COLO668 (cell line): ENCODE data around the gene NDUFB10.
"Not testable (repeated sequence)": the region's sequence is repeated elsewhere in the genome, so short reads cannot be mapped to it uniquely, and the experiment has no call there.

ENCODE experiments used
- DNase-seq: peaks from one replicate; lab custom pipeline; 2025; ENCODE audit not compliant: unreplicated experiment; lab: John Stamatoyannopoulos, UW

NDUFB10 gene

DNA sequence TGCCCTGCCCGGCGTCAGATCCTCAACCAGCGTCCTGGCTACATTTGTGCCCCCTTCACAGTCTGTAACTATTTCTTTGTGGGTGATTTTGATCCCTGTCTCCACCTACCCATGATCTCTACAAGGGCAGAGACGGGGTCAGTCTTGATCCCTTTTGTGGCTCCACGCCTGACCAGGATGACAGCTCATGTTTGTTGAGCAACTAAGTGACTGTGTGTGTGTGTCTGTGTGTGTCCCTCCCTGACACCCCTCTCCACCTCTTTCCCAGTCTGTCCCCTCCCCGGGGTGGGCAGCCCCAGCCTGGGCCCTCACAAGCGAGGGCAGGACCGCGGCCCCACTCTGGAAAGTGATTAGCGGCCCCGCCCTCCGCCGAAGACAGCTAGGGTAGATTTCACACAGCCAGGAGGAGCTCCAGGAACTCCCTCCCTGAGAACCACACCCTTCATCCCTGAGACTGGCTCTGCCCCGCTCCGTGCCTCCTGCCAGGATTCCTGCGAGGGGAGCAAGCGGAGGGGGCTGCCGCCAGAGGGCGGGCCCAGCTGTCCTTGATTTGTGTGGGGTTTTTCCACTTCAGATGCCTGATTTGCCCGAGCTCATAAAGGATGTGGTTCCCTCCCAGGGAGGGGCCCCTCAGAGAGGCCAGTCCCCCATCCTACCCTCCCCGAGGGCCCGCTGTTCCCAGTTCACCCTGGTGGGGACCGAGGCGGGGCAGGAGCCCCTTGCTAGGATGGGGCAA lies 35.9 kb upstream of the NDUFB10 start:
- DNase-seq = peak; percentile 47

DNA sequence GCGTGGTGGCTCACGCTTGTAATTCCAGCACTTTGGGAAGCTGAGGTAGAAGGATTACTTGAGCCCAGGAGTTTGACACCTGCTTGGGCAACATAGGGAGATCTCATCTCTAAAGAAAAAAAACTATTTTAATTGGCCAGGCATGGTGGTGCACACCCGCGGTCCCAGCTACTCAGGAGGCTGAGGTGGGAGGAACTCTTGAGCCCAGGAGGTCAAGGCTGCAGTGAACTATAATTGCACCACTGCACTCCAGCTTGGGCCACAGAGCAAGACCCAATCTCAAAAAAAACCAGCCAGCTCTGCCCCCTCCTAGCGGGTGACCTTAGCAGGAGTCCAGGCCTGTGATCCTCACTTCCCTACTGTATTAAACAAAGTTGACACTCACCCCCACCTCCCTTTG lies 35.2 kb upstream of the NDUFB10 start:
- DNase-seq = no peak

DNA sequence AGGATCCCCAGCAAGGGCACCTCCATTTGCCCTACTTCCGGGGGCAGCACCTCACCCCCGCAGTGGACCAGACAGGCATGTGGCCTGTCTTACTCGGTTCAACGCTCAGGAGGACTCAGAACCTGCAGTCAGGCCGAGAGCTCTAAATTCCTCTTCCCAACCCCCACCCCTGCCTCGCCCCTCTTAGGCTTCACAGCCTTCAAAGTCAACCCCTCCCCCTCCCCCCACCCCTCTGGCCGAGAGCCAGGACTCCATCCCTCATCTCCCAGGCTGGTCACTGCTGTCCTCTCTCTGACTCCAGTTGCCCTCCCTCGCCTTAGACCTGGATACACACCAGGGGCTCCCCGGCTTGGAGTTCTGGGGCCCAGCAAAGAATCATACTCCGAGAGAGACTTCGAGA lies 33.1 kb upstream of the NDUFB10 start:
- DNase-seq = no peak

DNA sequence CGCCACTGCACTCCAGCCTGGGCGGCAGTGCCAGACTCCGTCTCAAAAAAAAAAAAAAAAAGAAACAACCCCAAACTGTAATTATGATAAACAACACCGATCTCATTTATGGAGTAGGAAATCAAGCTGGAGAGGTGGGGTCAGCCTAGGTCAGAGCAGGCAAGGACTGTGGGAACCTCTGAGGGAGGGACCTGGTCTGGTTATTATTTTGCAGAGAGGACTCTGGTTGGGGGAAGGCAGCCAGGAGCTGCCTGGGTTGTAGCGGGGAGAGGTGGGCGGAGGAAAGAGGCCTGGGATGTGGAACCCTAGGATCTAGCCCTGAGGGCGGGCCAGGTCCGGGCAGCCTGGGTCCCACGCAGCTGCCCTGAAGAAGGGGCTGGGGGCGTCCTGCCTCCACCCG lies 30.2 kb upstream of the NDUFB10 start:
- DNase-seq = no peak

DNA sequence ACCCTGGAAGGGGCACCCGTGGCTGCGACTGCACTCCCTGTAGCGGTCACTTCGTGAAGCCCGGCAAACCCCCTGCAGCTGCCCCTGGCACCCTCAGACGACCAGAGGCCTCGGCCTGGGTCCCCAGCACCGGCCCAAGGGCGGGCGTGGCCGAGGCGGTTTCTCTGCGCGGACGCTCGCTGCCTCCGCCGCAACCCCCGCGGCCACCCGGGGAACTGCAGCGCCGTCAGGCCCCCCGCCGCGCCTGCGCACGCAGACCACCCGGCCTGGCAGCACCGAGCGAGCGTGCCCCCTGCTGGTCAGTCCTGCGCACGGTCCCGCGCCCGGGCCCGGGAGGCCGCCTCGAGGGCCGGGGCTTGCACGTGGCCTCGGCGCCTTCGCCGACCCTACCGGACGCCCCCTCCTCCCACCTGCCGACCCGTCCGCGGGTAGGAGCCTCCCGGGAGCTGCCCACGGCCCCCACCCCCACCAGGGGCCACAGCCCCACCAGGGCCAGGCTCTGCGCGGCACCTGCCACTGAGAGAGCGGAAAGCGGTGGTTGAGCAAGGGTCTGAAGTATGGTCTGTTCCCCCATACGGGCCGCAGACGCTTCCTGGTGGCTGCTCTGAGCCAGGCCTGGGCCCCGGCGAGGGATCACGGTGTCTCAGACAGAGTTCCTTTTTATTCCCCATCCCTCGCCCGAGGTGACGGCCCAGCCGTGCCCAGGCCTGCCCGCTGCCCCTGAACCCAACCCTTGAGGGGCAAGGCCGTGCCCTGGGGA lies 29.6 kb upstream of the NDUFB10 start:
- peak; percentile 91 for DNase-seq

DNA sequence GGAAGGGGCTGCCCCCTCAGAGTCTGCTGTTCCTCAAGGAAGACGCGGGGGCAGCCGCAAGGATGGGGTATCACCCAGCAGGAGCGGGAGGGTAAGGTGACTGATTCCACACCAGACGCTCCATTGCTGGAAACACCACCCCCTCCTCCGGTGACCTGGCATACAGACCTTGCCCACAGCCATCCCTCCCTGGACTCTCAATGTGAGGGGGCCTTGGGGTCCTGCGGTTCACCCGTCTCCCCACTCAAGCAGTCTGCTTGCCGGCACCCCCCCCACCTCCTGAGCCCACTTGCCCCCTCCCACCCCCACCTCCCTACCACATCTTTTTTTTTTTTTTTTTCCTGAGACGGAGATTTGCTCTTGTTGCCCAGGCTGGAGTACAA lies 29.0 kb upstream of the NDUFB10 start:
- no peak for DNase-seq

DNA sequence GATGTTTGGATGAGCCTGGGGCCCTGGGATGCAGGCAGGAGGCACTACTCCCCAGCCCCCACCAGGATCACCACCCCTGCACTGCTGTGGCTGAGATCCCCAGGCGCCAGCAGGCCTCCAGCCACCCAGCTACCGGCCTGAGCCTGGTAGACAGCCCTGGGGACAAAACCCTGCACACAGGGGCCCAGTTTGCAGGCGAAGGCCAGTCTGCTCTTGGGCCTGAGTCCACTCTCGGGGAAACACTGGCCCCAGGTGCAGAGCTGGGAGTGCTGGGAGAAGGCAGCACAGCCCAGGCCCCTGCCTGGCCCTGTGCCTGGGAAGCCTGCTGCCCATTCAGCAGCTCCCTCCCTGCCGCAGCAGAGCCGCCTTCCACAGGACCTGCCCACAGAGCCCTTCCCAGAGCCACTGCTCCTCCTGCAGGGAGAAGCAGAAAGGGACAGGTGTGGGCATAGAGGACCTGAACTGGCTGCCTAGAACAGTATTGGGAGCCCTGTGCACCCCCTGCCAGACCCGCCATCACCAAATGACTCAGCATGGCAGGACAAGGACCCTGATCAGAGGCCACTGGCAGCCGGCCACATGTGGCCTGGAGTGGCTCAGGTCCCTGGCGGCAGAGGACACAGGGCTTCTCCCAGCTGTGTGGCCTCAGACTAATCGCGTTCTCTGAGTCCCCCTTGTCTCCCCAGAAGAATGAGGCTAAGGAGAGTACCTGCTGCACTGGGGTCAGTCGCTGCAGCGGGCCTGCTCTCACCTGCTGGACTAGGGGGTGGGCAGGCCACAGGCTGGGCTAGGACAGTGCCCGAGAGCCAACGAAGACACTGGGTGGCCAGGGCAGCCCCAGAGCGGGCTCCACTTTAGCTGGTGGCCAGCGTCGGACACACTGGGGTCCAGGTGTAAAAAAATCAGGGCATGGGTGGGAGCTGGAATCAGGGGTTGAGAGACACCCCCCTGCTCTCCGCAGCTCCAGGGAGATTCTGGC lies 27.0 kb upstream of the NDUFB10 start:
- peak; percentile 70 for DNase-seq

DNA sequence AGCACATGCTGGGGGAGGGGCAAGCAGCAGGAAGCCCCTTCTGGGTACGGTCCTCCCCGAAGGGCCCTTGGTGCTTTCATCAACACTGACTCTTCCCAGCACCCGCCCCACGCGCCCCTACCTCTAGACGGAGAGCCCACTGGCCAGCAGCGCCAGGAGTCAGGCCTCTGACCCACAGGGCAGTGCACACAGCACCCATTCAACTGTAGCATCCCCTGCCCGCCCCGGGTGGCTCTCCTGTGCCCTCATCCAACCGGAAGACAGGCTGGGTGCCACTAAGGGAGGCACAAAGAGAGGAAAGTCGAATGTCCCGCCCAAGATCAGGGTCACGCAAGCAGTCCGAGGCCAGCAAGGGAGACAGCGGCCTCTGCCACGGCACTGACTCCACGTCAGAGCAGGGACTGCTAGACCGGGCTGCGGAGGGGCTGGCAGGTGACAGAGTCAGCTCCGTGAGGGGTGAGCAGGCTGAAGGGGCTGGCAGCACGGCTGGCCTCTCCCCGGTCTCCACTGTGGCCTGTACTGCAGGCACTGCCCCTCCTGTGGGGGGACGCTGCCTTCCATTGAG lies 26.2 kb upstream of the NDUFB10 start:
- DNase-seq = no peak

DNA sequence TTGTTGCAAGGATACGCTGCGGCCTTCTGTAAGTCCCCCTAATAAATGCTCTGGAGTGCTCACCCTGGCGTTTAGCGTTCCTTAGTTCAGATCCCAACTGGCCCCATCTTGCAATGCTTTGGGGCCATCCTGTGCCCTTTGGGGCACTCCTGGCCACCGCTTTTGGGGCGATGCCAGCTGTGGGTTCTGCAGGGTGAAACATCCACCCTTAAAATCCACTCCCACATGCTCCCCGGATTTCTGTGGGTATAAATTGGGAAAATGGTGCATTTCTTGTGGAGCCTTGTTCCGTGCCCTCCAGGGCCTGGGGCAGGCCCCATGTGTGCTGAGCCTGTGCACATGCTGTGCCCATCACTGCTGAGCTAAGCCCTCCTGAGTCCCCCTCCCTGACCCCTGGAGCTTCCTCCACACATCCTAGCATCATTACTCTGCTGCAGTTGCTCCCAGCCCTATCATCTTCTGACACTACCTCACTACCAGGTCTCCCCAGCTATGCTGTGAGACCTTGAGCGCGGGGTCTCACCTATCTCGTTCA lies 22.3 kb upstream of the NDUFB10 start:
- no peak for DNase-seq

DNA sequence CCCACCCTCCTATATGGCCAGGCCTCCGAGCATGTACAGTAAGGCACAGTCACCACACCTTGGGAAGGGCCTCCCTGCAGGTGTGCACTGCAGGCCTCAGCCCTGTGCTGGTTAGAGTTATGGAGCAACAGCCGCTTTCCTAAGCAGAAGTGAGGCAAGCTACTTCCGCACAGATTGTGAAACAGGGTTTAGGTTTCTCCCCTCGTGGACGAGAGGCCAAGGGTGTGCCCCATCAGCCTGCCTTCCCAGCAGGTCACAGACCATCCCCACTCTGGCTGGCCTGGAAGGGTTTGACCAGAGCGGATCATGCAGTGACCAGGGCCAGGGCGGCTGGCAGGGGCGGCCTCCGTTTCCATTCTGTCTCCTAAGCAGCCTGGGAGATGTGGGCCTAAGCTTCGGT lies 21.0 kb upstream of the NDUFB10 start:
- no peak for DNase-seq

DNA sequence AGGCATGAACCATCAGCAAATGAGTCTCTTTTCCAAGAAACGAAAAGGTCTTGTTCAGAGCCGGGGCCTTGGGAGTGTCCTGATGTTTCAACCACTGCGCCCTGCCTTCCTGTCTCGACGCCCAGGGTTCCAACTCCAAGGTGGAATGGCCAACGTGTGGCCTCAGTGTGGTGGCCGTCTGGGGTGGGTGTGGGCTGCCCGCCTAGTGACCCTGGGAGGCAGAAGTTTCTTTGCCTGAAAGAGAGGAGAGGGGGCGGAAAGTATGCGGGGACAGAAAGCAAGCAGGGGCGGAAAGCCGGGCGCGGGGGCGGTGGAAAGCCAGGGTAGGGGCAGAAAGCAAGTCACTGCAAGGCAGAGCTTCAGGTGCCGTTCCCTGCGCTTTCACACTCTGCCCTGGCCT lies 20.4 kb upstream of the NDUFB10 start:
- DNase-seq = no peak

DNA sequence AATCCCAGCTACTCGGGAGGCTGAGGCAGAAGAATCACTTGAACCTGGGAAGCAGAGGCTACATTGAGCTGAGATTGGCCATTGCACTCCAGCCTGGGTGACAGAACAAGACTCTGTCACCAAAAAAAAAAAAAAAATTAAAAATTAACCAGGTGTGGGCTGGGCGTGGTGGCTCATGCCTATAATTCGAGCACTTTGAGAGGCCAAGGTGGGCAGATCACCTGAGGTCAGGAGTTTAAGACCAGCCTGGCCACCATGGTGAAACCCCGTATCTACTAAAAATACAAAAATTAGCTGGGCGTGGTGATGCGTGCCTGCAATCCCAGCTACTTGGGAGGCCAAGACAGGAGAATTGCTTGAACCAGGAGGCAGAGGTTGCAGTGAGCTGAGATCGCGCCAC lies 19.5 kb upstream of the NDUFB10 start:
- not testable (repeated sequence) for DNase-seq

DNA sequence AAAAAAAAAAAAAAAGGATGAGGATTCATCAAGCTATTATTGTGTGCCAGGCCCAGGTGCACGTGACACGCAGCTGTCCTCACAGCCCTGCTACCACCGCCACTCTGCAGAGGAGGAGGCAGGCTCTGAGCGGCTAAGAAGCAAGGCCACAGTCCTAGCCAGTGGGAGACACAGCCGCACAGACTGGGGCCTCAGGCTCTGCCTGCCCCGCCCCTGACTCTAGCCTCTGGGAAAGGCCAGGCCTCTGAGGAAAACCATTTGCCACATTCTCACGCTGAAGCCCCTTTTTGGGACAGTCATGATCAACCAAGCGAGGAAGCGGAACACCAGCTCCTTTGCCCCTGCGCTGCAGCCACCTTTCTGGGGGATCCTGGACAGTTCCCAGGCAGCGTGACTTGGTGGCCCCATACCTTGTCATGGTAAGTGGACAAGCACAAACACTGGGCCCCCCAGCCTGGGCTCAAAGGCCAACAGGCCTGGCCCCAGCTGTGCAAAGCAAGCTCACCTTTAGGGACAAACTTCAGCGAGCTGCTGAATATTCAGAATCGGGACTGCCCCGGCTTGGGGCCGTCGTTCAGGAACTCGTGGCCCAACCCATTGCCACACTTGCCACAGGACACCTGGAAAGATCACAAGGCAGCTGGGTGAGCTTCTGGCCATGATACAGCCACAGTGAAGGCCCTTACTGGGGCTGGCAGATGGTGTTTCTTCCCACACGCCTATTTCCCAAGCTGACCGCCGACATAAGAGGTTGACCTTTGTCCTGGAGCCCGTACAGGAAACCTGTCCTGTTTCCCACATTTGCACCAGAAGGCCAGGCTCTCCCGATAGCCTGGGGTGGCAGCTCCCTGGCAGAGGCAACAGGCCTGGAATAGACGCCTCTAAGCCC lies 18.8 kb upstream of the NDUFB10 start:
- peak; percentile 77 for DNase-seq

DNA sequence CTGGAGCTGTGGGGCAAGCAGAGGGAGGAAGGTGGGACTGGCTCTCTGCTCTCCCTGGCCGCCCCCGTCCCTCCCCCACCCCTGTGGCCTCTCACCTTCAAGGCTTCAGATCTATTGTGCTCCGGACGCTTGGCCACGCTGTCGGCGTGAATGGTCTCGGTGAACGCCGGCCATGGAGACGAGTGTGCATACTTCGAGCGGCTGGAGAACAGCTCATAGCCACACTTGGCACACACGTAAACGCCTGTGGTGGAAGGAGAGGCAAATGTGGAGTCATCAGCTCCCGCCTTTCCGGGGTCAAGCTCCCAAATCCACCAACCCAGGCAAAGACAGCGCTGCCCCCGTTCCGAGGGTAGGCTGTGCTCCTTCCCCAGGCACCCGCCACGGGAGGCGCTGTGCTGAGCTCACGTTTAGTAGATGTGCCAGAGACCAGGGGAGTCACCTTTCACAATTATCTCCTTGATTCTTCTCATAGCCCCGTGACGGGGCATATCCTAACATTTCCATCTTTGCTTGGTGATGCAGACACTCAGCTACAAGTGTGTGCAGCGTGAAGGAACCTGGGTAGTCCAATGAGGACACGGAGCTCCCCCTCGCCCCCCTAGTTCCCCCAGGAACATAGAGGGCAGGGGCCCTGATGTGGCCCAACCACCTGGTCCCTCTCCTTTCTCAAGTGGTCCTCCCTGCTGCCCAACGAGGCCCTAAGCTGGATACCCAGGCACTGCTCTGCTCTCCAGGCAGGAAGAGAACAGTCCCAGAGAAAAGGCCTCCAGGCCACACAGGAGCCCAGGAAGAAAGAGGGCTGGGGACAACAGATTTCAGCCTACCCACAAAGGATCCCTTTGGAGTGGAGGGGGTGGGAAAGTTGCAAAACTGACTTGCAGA lies 17.9 kb upstream of the NDUFB10 start:
- DNase-seq = peak; percentile 87

DNA sequence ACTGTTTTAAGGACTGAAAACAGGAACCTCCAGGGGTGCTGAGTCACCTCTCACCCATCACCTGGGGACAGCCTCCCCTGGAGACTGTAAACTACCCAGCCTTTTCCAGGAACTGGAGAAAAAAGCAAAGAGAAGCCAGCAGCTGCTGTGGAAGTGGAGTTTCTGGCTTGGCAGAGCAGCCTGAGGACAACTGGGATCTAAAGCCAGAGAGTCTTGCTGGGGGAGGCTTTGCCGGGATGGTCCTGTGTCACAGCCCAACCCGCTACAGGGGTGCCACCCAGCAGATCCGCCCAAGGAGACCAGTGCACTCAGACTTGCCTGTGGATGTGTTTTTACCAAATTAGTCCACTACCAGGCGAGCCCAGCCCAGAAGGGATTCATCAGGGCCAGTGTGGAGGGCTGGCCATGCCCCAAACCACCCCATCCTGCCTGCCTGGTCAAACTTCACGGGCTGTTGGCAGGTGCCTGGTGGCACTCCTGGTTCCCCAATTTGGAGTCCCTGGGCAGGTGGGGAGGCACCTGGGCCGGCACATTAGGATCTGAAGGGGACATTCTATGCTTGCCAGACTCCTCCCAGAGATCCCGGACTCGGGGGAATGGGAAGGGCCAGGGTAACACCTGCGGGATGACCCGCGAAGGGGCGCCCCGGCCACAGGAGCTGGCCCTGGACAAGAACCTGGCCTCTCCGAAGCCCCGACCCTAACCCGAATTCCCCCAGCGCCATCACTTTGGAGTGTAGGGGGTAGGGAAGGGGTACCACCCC lies 17.1 kb upstream of the NDUFB10 start:
- DNase-seq = peak; percentile 48

DNA sequence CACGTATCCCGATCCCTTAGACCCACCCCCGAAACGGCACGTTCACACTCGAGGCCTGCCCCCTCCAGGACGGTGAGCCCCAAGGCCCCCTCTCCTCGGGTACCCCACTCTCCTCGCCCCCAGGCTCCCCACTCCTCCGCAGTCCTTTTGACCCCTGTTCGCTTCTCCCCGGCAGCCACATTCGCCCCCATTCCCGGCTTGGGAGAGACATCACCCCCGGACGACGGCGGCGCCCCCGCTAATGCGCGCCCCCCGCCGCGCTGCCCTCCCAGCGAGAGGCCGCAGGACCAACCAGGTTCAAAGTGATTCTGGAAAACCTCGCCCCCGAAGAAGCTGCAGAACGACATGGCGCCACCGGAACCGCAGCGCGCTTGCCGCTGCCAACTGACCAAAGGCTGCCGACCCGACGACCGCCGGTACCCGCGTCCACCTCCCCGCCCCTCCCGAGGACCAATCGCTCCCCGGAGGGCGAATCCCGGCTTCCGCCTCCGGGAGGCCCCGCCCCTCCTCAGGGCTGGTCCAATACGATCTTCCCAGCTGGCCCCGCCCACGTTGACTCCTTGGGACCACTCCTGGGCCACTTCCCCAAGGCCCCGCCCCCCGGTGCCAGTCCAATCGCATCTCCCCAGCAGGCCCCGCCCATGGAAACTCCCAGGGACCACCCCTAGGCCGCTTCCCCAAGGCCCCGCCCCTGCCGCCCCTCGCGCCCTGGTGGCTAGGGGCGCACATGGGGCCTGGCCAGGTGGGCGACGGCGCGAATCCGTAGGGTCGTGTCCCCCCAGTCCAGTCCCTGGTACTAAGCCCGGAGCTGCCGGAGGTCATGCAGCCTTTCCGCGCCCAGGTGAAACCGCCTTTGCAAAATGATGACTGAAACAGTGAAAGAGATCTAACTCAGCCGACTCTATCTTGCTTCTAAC lies 16.3 kb upstream of the NDUFB10 start, which contains the start of gene MSRB1:
Gene MSRB1 (minus strand): TSS at position 390 of the 917 bp plus-strand sequence. CDS start 43 bp downstream, at position 347.
- DNase-seq = peak; percentile 100

DNA sequence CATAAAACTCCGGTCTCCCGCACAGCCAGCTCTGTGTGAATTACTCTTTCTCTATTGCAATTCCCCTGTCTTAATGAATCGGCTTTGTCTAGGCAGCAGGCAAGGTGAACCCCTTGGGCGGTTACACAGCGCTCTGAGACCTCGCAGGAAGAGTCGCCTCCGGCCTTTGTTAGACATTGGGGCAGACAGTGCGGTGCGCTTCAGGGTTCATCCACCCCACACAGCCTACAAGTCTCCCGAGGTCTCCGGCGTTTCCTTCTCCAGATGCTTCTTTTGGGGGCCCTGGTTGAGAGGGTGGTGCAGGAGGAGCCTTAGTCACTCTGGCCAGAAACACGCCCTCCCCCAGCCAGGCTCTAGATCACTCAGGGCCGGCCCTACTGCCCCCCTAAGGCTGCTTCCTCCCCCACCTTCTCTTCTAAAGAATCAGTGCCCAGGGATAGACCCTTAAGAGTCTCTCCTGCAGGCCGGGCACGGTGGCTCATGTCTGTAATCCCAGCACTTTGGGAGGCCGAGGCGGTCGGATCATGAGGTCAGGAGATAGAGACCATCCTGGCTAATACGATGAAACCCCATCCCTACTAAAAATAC lies 14.6 kb upstream of the NDUFB10 start:
- no peak for DNase-seq
